ENCODE results near the gene LAT.
A peak's percentile ranks its signal among the peaks of the same experiment; 100 is the strongest.

LAT gene

GRCh38 chr16:29028457-29029167, 43.8 kb downstream of the LAT start:
- Histone ChIP-seq H3K23ac (ENCODE audit: low read length) (no peak overlapping the region), H2AK5ac (ENCODE audit: low read length) (no peak overlapping the region), H3K9me3 (ENCODE audit: insufficient read depth, low read depth, low read length) (no peaks in the 10 kb centered on the region), H3K9ac (ENCODE audit: low read length) (no peak overlapping the region), H2BK5ac (ENCODE audit: low read depth, low read length, poor library complexity) (no peak overlapping the region), H3K18ac (ENCODE audit: low read length) (no peak overlapping the region), H3K14ac (ENCODE audit: low read length) (no peak overlapping the region), H2BK120ac (ENCODE audit: insufficient read depth, low read length, poor library complexity) (no peak overlapping the region), H2BK12ac (ENCODE audit: low read length) (no peak overlapping the region), H4K91ac (ENCODE audit: low read depth, low read length) (no peak overlapping the region), H2AFZ (ENCODE audit: insufficient read depth, low read length, poor library complexity) (no peak overlapping the region), H3K79me1 (ENCODE audit: low read length) (no peaks in the 10 kb centered on the region), H3K4me1 (ENCODE audit: control insufficient read depth in 1 of 2, insufficient read depth in 2 of 2, low read length in 2 of 2) (peaks cover 0 to 8% of the 10 kb centered on the region in 2 experiments), H4K12ac (ENCODE audit: low read depth, low read length) (no peak overlapping the region), H3K27me3 (ENCODE audit: insufficient read depth, low read length) (no peaks in the 10 kb centered on the region), H3K27ac (ENCODE audit: low read depth, low read length) (no peak overlapping the region), H3K4me2 (ENCODE audit: low read length) (peak overlapping the region; percentile 42), H3K4me3 (ENCODE audit: low read depth, low read length) (no peak overlapping the region), H4K8ac (ENCODE audit: low read depth, low read length) (no peak overlapping the region), H3K36me3 (ENCODE audit: control insufficient read depth in 1 of 2, insufficient read depth in 2 of 2, low read length in 2 of 2) (no peaks in the 10 kb centered on the region), H3K4ac (ENCODE audit: low read depth, low read length) (no peak overlapping the region), H3K79me2 (ENCODE audit: control insufficient read depth, insufficient read depth, low read length, poor library complexity) (no peaks in the 10 kb centered on the region)
- DNase-seq, result no peak
- no CpG with 5 or more reads among the region's 7 CpGs for WGBS (ENCODE audit: extremely low coverage, insufficient coverage, insufficient read length)

- H3K79me1 ChIP-seq (ENCODE audit: low read length), result no peaks in the 10 kb centered on the region
- WGBS (ENCODE audit: extremely low coverage, insufficient coverage, insufficient read length), result no CpG with 5 or more reads among the region's 16 CpGs
- no peak overlapping the region for H4K12ac ChIP-seq (ENCODE audit: low read depth, low read length)
Measured at GRCh38 chr16:29029168-29029994, 44.5 kb downstream of the LAT start.

GRCh38 chr16:29030086-29030840, 45.4 kb downstream of the LAT start:
- Histone ChIP-seq H4K12ac (ENCODE audit: low read depth, low read length) (no peak overlapping the region), H3K4me3 (ENCODE audit: low read depth, low read length) (no peak overlapping the region), H3K18ac (ENCODE audit: low read length) (no peak overlapping the region), H3K4me1 (ENCODE audit: control insufficient read depth in 1 of 2, insufficient read depth in 2 of 2, low read length in 2 of 2) (peaks cover 0 to 8% of the 10 kb centered on the region in 2 experiments), H4K91ac (ENCODE audit: low read depth, low read length) (no peak overlapping the region), H4K8ac (ENCODE audit: low read depth, low read length) (no peak overlapping the region), H2AFZ (ENCODE audit: insufficient read depth, low read length, poor library complexity) (no peak overlapping the region), H3K36me3 (ENCODE audit: control insufficient read depth in 1 of 2, insufficient read depth in 2 of 2, low read length in 2 of 2) (no peaks in the 10 kb centered on the region), H3K79me1 (ENCODE audit: low read length) (no peaks in the 10 kb centered on the region), H3K27me3 (ENCODE audit: insufficient read depth, low read length) (no peaks in the 10 kb centered on the region), H2AK5ac (ENCODE audit: low read length) (no peak overlapping the region), H2BK12ac (ENCODE audit: low read length) (no peak overlapping the region), H3K27ac (ENCODE audit: low read depth, low read length) (no peak overlapping the region), H3K23ac (ENCODE audit: low read length) (no peak overlapping the region), H2BK120ac (ENCODE audit: insufficient read depth, low read length, poor library complexity) (no peak overlapping the region), H3K9me3 (ENCODE audit: insufficient read depth, low read depth, low read length) (no peaks in the 10 kb centered on the region), H3K4ac (ENCODE audit: low read depth, low read length) (no peak overlapping the region), H3K4me2 (ENCODE audit: low read length) (no peak overlapping the region), H3K14ac (ENCODE audit: low read length) (no peak overlapping the region), H2BK5ac (ENCODE audit: low read depth, low read length, poor library complexity) (no peak overlapping the region), H3K79me2 (ENCODE audit: control insufficient read depth, insufficient read depth, low read length, poor library complexity) (no peaks in the 10 kb centered on the region), H3K9ac (ENCODE audit: low read length) (no peak overlapping the region)
- no peak for DNase-seq
- WGBS (ENCODE audit: extremely low coverage, insufficient coverage, insufficient read length), result no CpG with 5 or more reads among the region's 8 CpGs

More at GRCh38 chr16:29029168-29029994, 44.5 kb downstream of the LAT start:
- H3K23ac ChIP-seq (ENCODE audit: low read length), result no peak overlapping the region
- no peak overlapping the region for H3K9ac ChIP-seq (ENCODE audit: low read length)
- H3K36me3 ChIP-seq (ENCODE audit: control insufficient read depth in 1 of 2, insufficient read depth in 2 of 2, low read length in 2 of 2), result no peaks in the 10 kb centered on the region
- H3K4me1 ChIP-seq (ENCODE audit: control insufficient read depth in 1 of 2, insufficient read depth in 2 of 2, low read length in 2 of 2), result peaks cover 0 to 8% of the 10 kb centered on the region in 2 experiments
- H2BK5ac ChIP-seq (ENCODE audit: low read depth, low read length, poor library complexity), result no peak overlapping the region
- no peak overlapping the region for H2BK12ac ChIP-seq (ENCODE audit: low read length)
- no peak overlapping the region for H3K4ac ChIP-seq (ENCODE audit: low read depth, low read length)
- H3K4me3 ChIP-seq (ENCODE audit: low read depth, low read length), result no peak overlapping the region
- H3K27ac ChIP-seq (ENCODE audit: low read depth, low read length), result no peak overlapping the region
- no peak overlapping the region for H3K18ac ChIP-seq (ENCODE audit: low read length)
- DNase-seq, result peak in 1 of 2 donors; percentile 7
- H4K91ac ChIP-seq (ENCODE audit: low read depth, low read length), result no peak overlapping the region
- no peak overlapping the region for H2BK120ac ChIP-seq (ENCODE audit: insufficient read depth, low read length, poor library complexity)
- H3K4me2 ChIP-seq (ENCODE audit: low read length), result peak overlapping the region; percentile 42
- no peak overlapping the region for H2AFZ ChIP-seq (ENCODE audit: insufficient read depth, low read length, poor library complexity)
- no peaks in the 10 kb centered on the region for H3K9me3 ChIP-seq (ENCODE audit: insufficient read depth, low read depth, low read length)
- no peaks in the 10 kb centered on the region for H3K79me2 ChIP-seq (ENCODE audit: control insufficient read depth, insufficient read depth, low read length, poor library complexity)
- H4K8ac ChIP-seq (ENCODE audit: low read depth, low read length), result no peak overlapping the region
- no peak overlapping the region for H2AK5ac ChIP-seq (ENCODE audit: low read length)
- H3K14ac ChIP-seq (ENCODE audit: low read length), result no peak overlapping the region
- no peaks in the 10 kb centered on the region for H3K27me3 ChIP-seq (ENCODE audit: insufficient read depth, low read length)

All from trophoblast cell (in vitro differentiated cells and primary cell).